Bronchial epithelial cell (primary cell): ENCODE data around the gene CLDN3. TPM values are rescaled to one million over a fixed set of nuclear protein-coding genes. Genes with fewer than 3 reads are reported as not detected.
A peak's percentile ranks its signal among the peaks of the same experiment; 100 is the strongest.
"Not testable (repeated sequence)": the region's sequence is repeated elsewhere in the genome, so short reads cannot be mapped to it uniquely, and the experiment has no call there.

Experiments
- DNase-seq: peaks from one replicate; pipeline ENCODE4 v3.0.0-alpha.2; 2010; ENCODE audit warnings: low read depth
- FAIRE-seq: peaks from 2 replicates; lab custom pipeline; 2011; peaks lifted over from hg19 to GRCh38; lab: Jason Lieb, UNC
- H3K27me3 ChIP-seq: 2 replicates; pipeline ENCODE4 v1.5.1; 2011; ENCODE audit warnings: low read length; ENCODE audit not compliant: control insufficient read depth, insufficient read depth
- H3K36me3 ChIP-seq: 2 replicates; pipeline ENCODE4 v1.5.1; 2011; ENCODE audit warnings: low read length; ENCODE audit not compliant: control insufficient read depth, insufficient read depth
- H3K4me3 ChIP-seq: 2 replicates; pipeline ENCODE4 v1.5.1; 2011; ENCODE audit warnings: mild to moderate bottlenecking, low read depth, low read length, control low read depth
- CTCF ChIP-seq: IDR thresholded peaks from 2 replicates; pipeline ENCODE4 v1.5.1; 2011; ENCODE audit warnings: mild to moderate bottlenecking, moderate library complexity, low read length, control low read depth, inconsistent platforms; ENCODE audit not compliant: insufficient read depth, severe bottlenecking
- total RNA-seq: library from RNA; depleted of rRNA; stranded (reverse); fragments of >200 nt; gene quantifications from 2 replicates; pipeline ENCODE4 v1.2.1, GENCODE V29; 2014

CLDN3 gene
- total RNA-seq, 1 donor from 2014 or later = not detected

DNA sequence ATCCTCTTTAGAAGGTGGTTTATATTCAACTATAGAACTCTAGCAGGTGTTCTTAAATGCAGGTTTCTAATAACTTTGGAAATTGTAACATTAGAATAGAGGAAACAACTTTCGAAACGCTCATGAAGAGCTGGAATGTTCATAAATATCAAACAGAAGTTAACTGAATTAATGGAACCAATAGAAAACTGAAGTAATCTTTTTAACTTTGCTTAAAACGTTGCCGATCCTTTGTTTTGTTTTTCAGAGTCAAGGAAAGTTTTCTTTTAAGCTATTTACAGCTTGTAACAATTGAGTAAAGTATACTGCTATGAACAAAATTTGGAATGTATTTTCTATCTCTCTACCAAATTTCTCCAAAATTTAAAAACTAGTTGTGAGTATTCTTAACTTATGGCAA lies 19.0 kb upstream of the CLDN3 start:
- FAIRE-seq (no peak), DNase-seq (no peak)
- no peak for TF ChIP-seq CTCF
- no peaks in the 10 kb centered on the region for H3K36me3 ChIP-seq
- H3K4me3 ChIP-seq = no peak overlapping the region
- no peaks in the 10 kb centered on the region for H3K27me3 ChIP-seq

DNA sequence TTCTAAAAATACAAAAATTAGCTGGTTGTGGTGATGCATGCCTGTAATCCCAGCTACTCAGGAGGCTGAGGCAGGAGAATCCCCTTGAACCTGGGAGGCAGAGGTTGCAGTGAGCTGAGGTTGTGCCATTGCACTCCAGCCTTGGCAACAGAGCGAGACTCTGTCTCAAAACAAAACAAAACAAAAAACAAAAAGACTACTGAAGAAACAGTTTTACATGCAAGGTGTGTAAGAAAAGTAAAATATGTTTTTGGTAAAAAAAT lies 17.6 kb upstream of the CLDN3 start:
- DNase-seq, H3K4me3 ChIP-seq, H3K27me3 ChIP-seq, H3K36me3 ChIP-seq, FAIRE-seq: not testable (repeated sequence)

DNA sequence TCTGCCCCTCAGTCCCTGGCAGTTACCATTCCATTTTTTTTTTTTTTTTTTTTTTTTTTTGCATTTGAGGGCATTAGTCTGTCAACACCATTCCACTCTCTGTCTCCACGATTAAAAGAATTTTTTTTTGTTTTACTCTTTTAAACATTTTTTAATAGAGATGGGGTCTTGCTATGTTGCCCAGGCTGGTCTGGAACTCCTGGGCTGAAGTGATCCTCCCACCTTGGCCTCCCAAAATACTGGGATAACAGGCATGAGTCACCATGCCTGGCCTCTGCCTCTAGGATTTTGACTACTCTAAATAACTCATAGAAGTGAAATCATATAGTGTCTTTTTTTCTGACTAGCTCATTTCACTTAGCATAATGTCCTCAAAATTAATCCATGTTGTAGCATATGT lies 16.5 kb upstream of the CLDN3 start:
- DNase-seq (no peak), FAIRE-seq (no peak)
- Histone ChIP-seq H3K36me3 (no peaks in the 10 kb centered on the region), H3K4me3 (no peak overlapping the region), H3K27me3 (no peaks in the 10 kb centered on the region)
- no peak for TF ChIP-seq CTCF

DNA sequence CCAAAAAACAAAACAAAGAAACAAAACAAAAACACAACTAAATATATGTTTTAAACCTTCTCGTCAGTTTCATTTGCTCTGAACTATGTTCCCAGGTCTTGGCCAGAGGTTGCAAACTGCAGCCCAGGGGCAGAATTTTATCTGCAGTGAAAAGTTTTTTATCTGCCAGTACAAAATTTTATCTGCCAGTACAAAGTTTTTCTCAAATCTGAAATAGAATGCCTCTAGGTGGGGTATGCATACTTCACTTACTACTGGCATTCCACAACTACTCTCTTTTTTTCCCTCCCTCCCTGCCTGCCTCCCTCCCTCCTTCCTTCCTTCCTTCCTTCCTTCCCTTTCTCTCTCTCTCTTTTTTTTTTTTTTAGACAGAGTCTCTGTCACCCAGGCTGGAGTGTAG lies 9.4 kb upstream of the CLDN3 start:
- H3K4me3 ChIP-seq = no peak overlapping the region
- DNase-seq (no peak), FAIRE-seq (no peak)
- no peaks in the 10 kb centered on the region for H3K27me3 ChIP-seq
- no peak for TF ChIP-seq CTCF
- no peaks in the 10 kb centered on the region for H3K36me3 ChIP-seq

DNA sequence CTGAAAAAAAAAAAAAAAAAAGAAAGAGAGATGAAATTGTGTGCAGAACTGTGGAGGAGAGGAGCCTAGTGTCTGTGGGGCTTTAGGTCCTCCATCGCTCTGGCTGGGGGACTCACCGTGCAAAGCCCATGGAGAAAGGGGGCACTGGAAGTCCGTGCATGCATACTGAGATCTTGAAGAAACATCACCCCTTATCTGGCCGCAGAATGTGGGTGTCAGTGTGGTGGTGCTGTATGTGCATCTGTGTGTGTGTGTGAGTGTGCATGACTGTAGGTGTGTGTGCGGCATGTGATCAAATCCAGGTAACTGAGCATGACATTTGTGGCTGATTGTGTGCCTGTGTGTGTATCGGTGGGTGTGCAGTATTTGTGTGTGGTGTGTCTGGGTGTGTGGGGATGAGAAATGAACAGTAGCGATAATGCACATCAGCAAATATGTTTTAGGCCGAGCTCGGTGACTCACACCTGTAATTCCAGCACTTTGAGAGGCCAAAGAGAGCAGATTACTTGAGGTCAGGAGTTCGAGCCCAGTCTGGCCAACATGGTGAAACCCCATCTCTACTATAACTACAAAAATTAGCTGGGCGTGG lies 8.8 kb upstream of the CLDN3 start:
- TF ChIP-seq CTCF = no peak
- H3K27me3 ChIP-seq = no peaks in the 10 kb centered on the region
- no peak overlapping the region for H3K4me3 ChIP-seq
- FAIRE-seq (no peak), DNase-seq (no peak)
- H3K36me3 ChIP-seq = no peaks in the 10 kb centered on the region

DNA sequence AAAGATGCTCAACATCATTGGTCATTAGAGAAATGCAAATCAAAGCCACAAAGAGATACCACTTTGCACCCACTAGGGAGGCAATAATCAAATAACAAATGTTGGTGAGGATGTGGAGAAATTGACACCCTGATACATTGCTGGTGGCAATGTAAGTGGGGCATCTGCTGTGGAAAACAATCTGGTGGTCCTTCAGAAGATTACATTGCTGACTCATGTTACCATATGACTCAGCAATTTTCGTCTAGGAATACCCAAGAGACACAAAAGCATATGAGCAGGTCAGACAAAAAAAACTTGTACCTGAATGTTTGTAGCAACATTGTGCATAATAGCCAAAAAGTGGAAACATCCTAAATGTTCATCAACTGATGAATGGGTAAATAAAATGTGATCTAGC lies 4.9 kb upstream of the CLDN3 start:
- Histone ChIP-seq H3K27me3 (peaks cover 7% of the 10 kb centered on the region), H3K4me3 (no peak overlapping the region), H3K36me3 (no peaks in the 10 kb centered on the region)
- FAIRE-seq = no peak
- TF ChIP-seq CTCF = no peak
- peak; percentile 13 for DNase-seq
